Transverse colon (tissue), 4 donors: ENCODE data around the gene SPATA17. TPM values are rescaled to one million over a fixed set of nuclear protein-coding genes. Genes with fewer than 3 reads are reported as not detected.

Source experiments
- DNase-seq: peaks from one replicate; pipeline ENCODE4 v3.0.0-alpha.2; 2019
- H3K27ac ChIP-seq, 4 donors: fragments of 200-600 bp; sonication (generic); 2 replicates each; pipeline ENCODE4 v1.5.1; 2016 to 2018; ENCODE audit warnings: inconsistent platforms in 4 of 4
- H3K27me3 ChIP-seq: fragments of 200-600 bp; sonication (generic); 2 replicates; pipeline ENCODE4 v1.5.1; 2017; ENCODE audit warnings: inconsistent platforms
- H3K36me3 ChIP-seq, 4 donors: fragments of 200-600 bp; sonication (generic); 2 replicates each; pipeline ENCODE4 v1.5.1; 2017 to 2019; ENCODE audit warnings: inconsistent platforms in 4 of 4
- H3K4me1 ChIP-seq, 4 donors: fragments of 200-600 bp; sonication (generic); 2 replicates each; pipeline ENCODE4 v1.5.1; 2017 to 2020; ENCODE audit warnings: inconsistent platforms in 4 of 4
- H3K4me3 ChIP-seq, 4 donors: fragments of 200-600 bp; sonication (generic); 1 replicate in 1 of 4; 2 replicates in 3 of 4; pipeline versions ENCODE4 v1.5.1 to v1.6.1; 2017 to 2019; ENCODE audit warnings: inconsistent platforms in 4 of 4
- H3K9me3 ChIP-seq, 2 donors: fragments of 200-600 bp; sonication (generic); 2 replicates each; pipeline ENCODE4 v1.5.1; 2017 to 2019; ENCODE audit warnings: inconsistent platforms in 2 of 2
- CTCF ChIP-seq, 5 experiments: fragments of 200-600 bp in 3 of 5; fragments of 450-650 bp in 2 of 5; sonication (generic) in 3 of 5; IDR thresholded peaks; 1 replicate in 2 of 5; 2 replicates in 3 of 5; pipeline ENCODE4 v1.5.1; 2016 to 2017; ENCODE audit warnings: antibody characterized with exemption in 5 of 5, inconsistent platforms in 3 of 5, mild to moderate bottlenecking in 2 of 5, moderate library complexity in 1 of 5
- EP300 ChIP-seq: sonication (generic); formaldehyde crosslinking; IDR thresholded peaks from one replicate; pipeline ENCODE4 v1.6.1; 2017; ENCODE audit warnings: antibody characterized with exemption, low read depth
- POLR2A ChIP-seq: fragments of 450-650 bp; IDR thresholded peaks from one replicate; pipeline ENCODE4 v1.6.1; 2016; ENCODE audit warnings: antibody characterized with exemption, mild to moderate bottlenecking, moderate library complexity
- POLR2AphosphoS5 ChIP-seq, 3 donors: sonication (generic); formaldehyde crosslinking; IDR thresholded peaks; one replicate each; pipeline ENCODE4 v1.6.1; 2016; ENCODE audit warnings: antibody characterized with exemption in 3 of 3
- WGBS, 2 donors: methylation state at CpG; one replicate each; pipeline ENCODE4 v1.1.5; 2018; ENCODE audit warnings: low coverage in 1 of 2; 5-methylcytosine and 5-hydroxymethylcytosine counted together
- in situ Hi-C, 4 donors: fragments of 200-750 bp; cut with MboI; loops; one replicate each; pipeline versions ENCODE4 v1.15.0 to v1.15.1; 2017; ENCODE audit warnings: low sequenced_read_pairs in 3 of 4, low pct_ligation_motif_present in 1 of 4, low pct_unique_long_range_greater_than_20kb in 1 of 4
- intact Hi-C: fragments of 100-400 bp; cut with DNase I; formaldehyde crosslinking; loops from one replicate; pipeline ENCODE4 v1.15.1; 2023; ENCODE audit warnings: low total_unique reads
- total RNA-seq, 4 donors: library from RNA; depleted of rRNA; stranded (reverse); fragments of >200 nt; gene quantifications; one replicate each; pipeline ENCODE4 v1.1.0, GENCODE V29; 2016

The SPATA17 gene
- total RNA-seq, 4 donors from 2014 or later = under 0.01 TPM; not detected in 2

DNA sequence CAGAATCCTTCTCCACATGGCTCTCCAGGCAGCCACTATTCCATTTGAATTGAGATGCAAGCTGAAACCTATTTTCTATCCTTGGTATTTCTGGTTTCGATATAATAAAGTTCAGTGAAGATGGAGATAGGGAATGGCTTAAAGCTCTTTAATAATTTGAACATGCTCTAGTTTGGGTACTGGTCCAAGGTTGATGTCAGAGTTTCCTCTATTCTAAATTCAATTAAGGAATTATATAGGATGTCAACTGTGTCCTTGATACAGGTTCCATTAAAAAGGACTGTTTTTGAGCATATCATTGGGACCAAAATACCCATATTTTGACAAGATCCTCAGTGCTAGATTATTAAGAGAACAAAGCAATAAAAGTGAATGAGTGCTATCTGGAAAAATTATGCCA lies 245.3 kb downstream of the SPATA17 start:
- no peaks in the 10 kb centered on the region for H3K36me3 ChIP-seq
- H3K27ac ChIP-seq = no peak overlapping the region
- no peaks in the 10 kb centered on the region for H3K27me3 ChIP-seq
- no peaks in the 10 kb centered on the region for H3K4me1 ChIP-seq
- H3K9me3 ChIP-seq = no peaks in the 10 kb centered on the region
- no peak for DNase-seq
- H3K4me3 ChIP-seq = no peak overlapping the region
- no peak for TF ChIP-seq POLR2A
- no peak for TF ChIP-seq EP300
- no peak for TF ChIP-seq CTCF (IDR thresholded peaks at IDR 0.05)
- TF ChIP-seq POLR2AphosphoS5 (IDR thresholded peaks at IDR 0.05) = no peak
- intact Hi-C loops (no loop called here), in situ Hi-C loops (no loop called here)
- WGBS, 2 donors = 91 to 93% methylated on average over 1 of the region's 1 CpG

GRCh38 chr1:217876896-217877295 lies 245.8 kb downstream of the SPATA17 start:
- H3K4me1 ChIP-seq = no peaks in the 10 kb centered on the region
- in situ Hi-C loops (no loop called here), intact Hi-C loops (no loop called here)
- TF ChIP-seq POLR2A (no peak), POLR2AphosphoS5 (IDR thresholded peaks at IDR 0.05) (no peak), CTCF (IDR thresholded peaks at IDR 0.05) (no peak), EP300 (no peak)
- no peaks in the 10 kb centered on the region for H3K9me3 ChIP-seq
- no peaks in the 10 kb centered on the region for H3K27me3 ChIP-seq
- no peak overlapping the region for H3K4me3 ChIP-seq
- DNase-seq = no peak
- H3K36me3 ChIP-seq = no peaks in the 10 kb centered on the region
- no peak overlapping the region for H3K27ac ChIP-seq
- WGBS, 2 donors = 70 to 78% methylated on average over 5 of the region's 5 CpGs

DNA sequence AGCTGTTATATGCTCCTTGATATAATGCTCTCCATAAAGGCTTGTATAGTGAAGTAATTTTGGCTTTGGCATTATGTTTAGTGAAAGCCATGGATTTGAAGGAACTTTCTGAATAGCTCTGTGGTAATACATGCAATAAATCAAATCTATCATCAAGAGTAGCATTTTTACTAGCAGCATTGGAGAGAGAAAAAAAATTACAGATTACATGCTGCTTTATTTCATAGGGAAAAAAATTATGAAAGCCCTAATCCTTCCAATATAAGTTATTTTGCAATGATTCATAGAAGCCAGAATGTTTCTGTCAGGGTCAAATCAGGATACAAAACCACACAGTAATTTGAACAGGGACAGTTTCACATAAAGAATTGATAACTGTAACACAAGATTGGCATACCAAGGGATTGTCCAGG lies 250.0 kb downstream of the SPATA17 start:
- no peak for DNase-seq
- H3K4me3 ChIP-seq = no peak overlapping the region
- intact Hi-C loops = no loop called here

GRCh38 chr1:217881607-217882332 lies 250.6 kb downstream of the SPATA17 start:
- TF ChIP-seq CTCF (IDR thresholded peaks at IDR 0.05) = no peak
- no peak for TF ChIP-seq POLR2AphosphoS5 (IDR thresholded peaks at IDR 0.05)
- no peak for TF ChIP-seq EP300
- TF ChIP-seq POLR2A = no peak
- Histone ChIP-seq H3K4me3 (no peak overlapping the region), H3K4me1 (no peaks in the 10 kb centered on the region), H3K9me3 (no peaks in the 10 kb centered on the region), H3K36me3 (no peaks in the 10 kb centered on the region), H3K27me3 (no peaks in the 10 kb centered on the region), H3K27ac (no peak overlapping the region)
- in situ Hi-C loops = no loop called here
- intact Hi-C loops = no loop called here
- WGBS, 2 donors = 63 to 86% methylated on average over 1 to 5 of the region's 5 CpGs
- no peak for DNase-seq

More for the DNA sequence above, 250.0 kb downstream of the SPATA17 start:
- H3K9me3 ChIP-seq = no peaks in the 10 kb centered on the region
- H3K4me1 ChIP-seq = no peaks in the 10 kb centered on the region
- in situ Hi-C loops = no loop called here
- H3K27me3 ChIP-seq = no peaks in the 10 kb centered on the region
- no peaks in the 10 kb centered on the region for H3K36me3 ChIP-seq
- no peak for TF ChIP-seq EP300
- no peak for TF ChIP-seq POLR2A
- TF ChIP-seq POLR2AphosphoS5 (IDR thresholded peaks at IDR 0.05) = no peak
- TF ChIP-seq CTCF (IDR thresholded peaks at IDR 0.05) = no peak
- H3K27ac ChIP-seq = no peak overlapping the region
